Colonic mucosa (tissue), 4 donors: ENCODE measurements around the gene FAM227B. TPM values are rescaled to one million over a fixed set of nuclear protein-coding genes. Genes with fewer than 3 reads are reported as not detected.

Experiments used
- DNase-seq: peaks from one replicate; pipeline ENCODE4 v3.0.0-alpha.2; 2020
- H3K27ac ChIP-seq: fragments of 200-600 bp; one replicate; pipeline ENCODE4 v1.8.0; 2021
- H3K27me3 ChIP-seq: fragments of 200-600 bp; one replicate; pipeline ENCODE4 v1.8.0; 2021
- H3K36me3 ChIP-seq: fragments of 200-600 bp; one replicate; pipeline ENCODE4 v1.8.0; 2021
- H3K4me1 ChIP-seq: fragments of 200-600 bp; one replicate; pipeline ENCODE4 v1.8.0; 2021; ENCODE audit warnings: mild to moderate bottlenecking
- H3K4me3 ChIP-seq: fragments of 200-600 bp; one replicate; pipeline ENCODE4 v1.8.0; 2021
- H3K9ac ChIP-seq, 2 donors: one replicate each; pipeline ENCODE4 v1.7.0; 2013; ENCODE audit warnings: control low read depth in 2 of 2, low read depth in 2 of 2, low read length in 2 of 2
- H3K9me3 ChIP-seq: fragments of 200-600 bp; one replicate; pipeline ENCODE4 v1.8.0; 2021
- CTCF ChIP-seq: fragments of 200-600 bp; IDR thresholded peaks from one replicate; pipeline ENCODE4 v1.8.0; 2022; ENCODE audit warnings: antibody characterized with exemption, mild to moderate bottlenecking
- intact Hi-C: fragments of 100-400 bp; cut with DNase I; formaldehyde crosslinking; loops from one replicate; pipeline ENCODE4 v1.14.1; 2022
- total RNA-seq, 2 donors: library from RNA; stranded (reverse); fragmentation: NEBNext Ultra II Directional in 1 of 2; extraction: Animal tissue kit (Norgen Biotek cat#: 25700) in 1 of 2; gene quantifications; one replicate each; pipeline ENCODE4 v1.2.1, GENCODE V29; 2021
- donor health status: healthy.
- donor health status: DM: no; HTN: no; CAD: no.
- donor health status: DM: no; HTN: no; CAD: no.

FAM227B gene
- total RNA-seq, 2 donors from 2014 or later = 1.0 to 2.3 TPM

DNA sequence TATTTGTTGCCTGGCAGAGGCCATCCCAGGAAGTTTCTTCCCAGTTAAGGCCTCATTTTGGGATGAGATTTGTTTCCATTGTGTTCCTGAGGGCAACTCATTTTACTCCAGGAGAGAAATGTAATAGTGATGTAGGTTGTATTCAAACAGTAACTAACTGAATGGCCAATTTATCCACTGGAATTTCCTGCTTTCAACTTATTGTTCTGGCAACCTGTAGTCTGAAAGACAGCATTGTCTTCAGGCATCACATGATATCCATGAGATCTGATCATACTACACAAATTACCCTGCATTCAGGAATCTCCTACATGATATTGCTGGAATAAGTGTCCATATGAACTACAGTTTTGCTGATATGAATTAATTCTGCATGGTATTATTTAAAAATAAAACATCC lies 277.1 kb downstream of the FAM227B start:
- no peak for TF ChIP-seq CTCF

DNA sequence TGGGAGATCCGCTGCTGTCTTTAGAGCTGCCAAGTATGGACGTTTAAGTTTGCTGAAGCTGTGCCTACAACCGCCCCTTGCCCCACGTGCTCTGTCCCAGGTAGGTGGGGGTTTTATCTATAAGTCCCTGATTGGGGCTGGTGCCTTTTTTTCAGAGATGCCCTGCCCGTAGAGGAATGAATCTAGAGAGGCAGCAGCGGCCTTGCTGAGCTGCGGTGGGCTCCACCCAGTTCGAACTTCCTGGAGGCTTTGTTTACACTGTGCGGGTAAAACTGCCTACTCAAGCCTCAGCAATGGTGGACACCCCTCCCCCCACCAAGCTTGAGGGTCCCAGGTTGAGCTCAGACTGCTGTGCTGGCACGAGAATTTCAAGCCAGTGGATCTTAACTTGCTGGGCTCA lies 281.0 kb downstream of the FAM227B start:
- no peaks in the 10 kb centered on the region for H3K4me1 ChIP-seq
- H3K36me3 ChIP-seq = no peaks in the 10 kb centered on the region
- no peaks in the 10 kb centered on the region for H3K9me3 ChIP-seq
- H3K9ac ChIP-seq = no peak overlapping the region
- no peak for DNase-seq
- H3K27ac ChIP-seq = no peak overlapping the region
- no peak overlapping the region for H3K4me3 ChIP-seq
- intact Hi-C loops = no loop called here
- no peak for TF ChIP-seq CTCF
- H3K27me3 ChIP-seq = no peaks in the 10 kb centered on the region

More for the DNA sequence above, 277.1 kb downstream of the FAM227B start:
- DNase-seq = no peak
- no peak overlapping the region for H3K27ac ChIP-seq
- no peak overlapping the region for H3K4me3 ChIP-seq
- intact Hi-C loops = no loop called here
- no peaks in the 10 kb centered on the region for H3K9me3 ChIP-seq
- H3K27me3 ChIP-seq = no peaks in the 10 kb centered on the region
- H3K4me1 ChIP-seq = no peaks in the 10 kb centered on the region
- H3K36me3 ChIP-seq = no peaks in the 10 kb centered on the region
- no peak overlapping the region for H3K9ac ChIP-seq

DNA sequence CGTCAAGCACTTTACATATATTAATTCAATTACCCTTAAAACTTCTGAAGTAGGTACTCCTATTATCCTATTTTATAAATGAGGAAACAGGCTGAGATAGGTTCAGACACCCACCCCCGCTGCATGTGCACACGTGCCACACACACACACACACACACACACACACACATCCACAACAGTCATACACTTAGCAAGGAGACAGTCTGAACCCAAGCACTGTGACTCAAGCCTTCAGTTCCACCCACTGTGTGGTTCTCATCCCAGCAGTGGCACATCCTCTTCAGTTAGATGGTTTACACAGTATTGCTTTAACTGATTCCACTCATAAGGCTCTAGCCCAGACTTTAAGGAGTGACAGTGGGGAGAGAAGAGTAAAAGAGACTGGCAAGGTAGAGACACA lies 288.7 kb downstream of the FAM227B start:
- no peak for DNase-seq
- Histone ChIP-seq H3K9me3 (no peaks in the 10 kb centered on the region), H3K4me1 (no peaks in the 10 kb centered on the region), H3K9ac (no peak overlapping the region), H3K36me3 (no peaks in the 10 kb centered on the region), H3K27ac (no peak overlapping the region), H3K4me3 (no peak overlapping the region), H3K27me3 (no peaks in the 10 kb centered on the region)
- TF ChIP-seq CTCF = no peak
- intact Hi-C loops = no loop called here

- intact Hi-C loops = no loop called here
- TF ChIP-seq CTCF = no peak
- Histone ChIP-seq H3K36me3 (no peaks in the 10 kb centered on the region), H3K27me3 (no peaks in the 10 kb centered on the region), H3K9me3 (no peaks in the 10 kb centered on the region), H3K4me1 (no peaks in the 10 kb centered on the region), H3K27ac (no peak overlapping the region), H3K4me3 (no peak overlapping the region), H3K9ac (no peak overlapping the region)
- no peak for DNase-seq
Measured at GRCh38 chr15:49331442-49331841, 289.2 kb downstream of the FAM227B start.

- Histone ChIP-seq H3K9me3 (no peaks in the 10 kb centered on the region), H3K9ac (no peak overlapping the region), H3K27me3 (no peaks in the 10 kb centered on the region), H3K27ac (no peak overlapping the region), H3K4me3 (no peak overlapping the region), H3K36me3 (no peaks in the 10 kb centered on the region), H3K4me1 (no peaks in the 10 kb centered on the region)
- no peak for TF ChIP-seq CTCF
- intact Hi-C loops = no loop called here
- no peak for DNase-seq
Measured at GRCh38 chr15:49330166-49330565, 290.5 kb downstream of the FAM227B start.

DNA sequence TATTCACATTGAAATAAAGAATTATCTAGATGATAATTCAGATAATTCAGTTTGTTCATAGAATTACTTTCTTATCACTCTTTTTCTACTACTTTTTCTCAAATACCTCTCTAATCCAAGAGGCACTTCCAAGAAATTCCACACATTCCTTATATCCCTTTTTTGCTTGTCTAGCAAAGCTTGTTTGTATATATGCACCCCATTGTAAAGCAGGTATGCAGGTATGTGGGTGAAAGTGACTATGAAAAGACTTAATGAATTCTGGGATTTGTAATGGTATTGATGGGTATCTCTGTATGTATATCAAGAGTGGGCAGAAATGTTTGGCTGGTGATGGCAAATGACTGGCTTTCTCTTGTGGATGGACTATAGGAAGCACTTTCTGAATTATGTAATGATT lies 291.7 kb downstream of the FAM227B start:
- no peaks in the 10 kb centered on the region for H3K36me3 ChIP-seq
- no peaks in the 10 kb centered on the region for H3K9me3 ChIP-seq
- no peak for DNase-seq
- intact Hi-C loops = no loop called here
- no peaks in the 10 kb centered on the region for H3K27me3 ChIP-seq
- no peaks in the 10 kb centered on the region for H3K4me1 ChIP-seq
- H3K27ac ChIP-seq = no peak overlapping the region
- TF ChIP-seq CTCF = no peak
- H3K4me3 ChIP-seq = no peak overlapping the region
- no peak overlapping the region for H3K9ac ChIP-seq
